HG02884 (cell line): ENCODE measurements around the gene MICALL2.

Source experiments
- ATAC-seq: cut with Tn5 transposase; IDR thresholded peaks from one replicate; pipeline ENCODE4 v1.9.1; 2021; ENCODE audit warnings: mild to moderate bottlenecking, moderate library complexity; ENCODE audit not compliant: unreplicated experiment

Gene MICALL2

DNA sequence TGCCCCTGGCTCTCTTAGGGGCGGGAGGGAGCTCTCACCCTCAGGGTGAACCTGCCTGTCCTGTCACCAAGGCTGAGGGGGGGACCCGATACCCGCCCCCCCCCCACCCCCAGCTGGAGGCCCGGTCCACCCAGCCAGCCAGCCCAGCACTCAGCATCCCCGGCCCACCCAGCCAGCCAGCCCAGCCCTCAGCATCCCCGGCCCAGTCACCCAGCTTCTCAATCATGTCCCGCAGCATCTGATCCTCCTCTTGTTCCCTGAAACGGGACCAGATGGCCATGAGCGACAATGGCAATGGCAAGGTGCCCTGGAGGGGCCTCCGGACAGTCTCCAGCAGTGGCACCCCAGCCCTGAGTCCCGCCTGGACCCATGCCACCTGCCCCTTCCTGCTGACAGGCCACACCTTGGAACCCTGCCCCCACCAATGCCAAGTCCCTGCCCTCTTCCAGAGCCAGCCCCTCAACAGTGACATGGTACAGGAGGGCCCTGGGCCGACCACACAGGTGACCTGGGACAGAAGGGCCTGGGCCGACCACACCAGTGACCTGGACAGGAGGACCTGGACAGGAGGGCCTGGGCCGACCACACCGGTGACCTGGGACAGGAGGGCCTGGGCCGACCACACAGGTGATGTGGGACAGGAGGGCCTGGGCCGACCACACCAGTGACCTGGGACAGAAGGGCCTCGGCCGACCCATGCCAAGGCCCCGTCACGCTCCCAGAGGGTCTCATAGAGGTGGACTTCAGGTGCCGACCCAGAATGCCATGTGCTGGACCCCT lies 24.2 kb downstream of the MICALL2 start:
- no peak for ATAC-seq

DNA sequence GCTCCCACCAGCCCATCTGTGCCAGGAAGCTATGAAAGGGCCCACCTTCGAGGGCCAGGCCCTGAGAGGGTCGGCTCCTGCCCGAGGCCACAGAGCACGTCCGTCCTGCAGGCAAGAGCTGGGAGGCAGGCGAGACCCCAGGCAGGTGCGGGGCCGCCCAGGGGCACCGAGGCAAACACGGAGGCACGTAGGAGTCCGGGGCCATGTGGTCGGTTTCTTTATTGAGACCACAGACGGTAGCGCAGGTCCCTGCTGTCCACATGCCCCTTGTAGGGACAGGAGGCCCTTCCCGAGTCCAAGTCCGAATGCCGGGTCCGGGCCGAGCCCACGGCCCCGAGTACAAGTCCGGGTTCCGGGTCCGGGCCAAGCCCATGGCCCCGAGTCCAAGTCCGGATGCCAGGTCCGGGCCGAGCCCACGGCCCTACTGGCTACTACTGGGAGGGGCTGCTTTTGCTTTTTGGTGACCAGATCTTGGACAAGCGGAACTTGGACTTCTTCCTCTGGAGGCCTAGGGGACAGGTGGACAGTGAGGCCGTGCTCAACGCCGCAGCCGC lies 25.0 kb downstream of the MICALL2 start:
- ATAC-seq: no peak

DNA sequence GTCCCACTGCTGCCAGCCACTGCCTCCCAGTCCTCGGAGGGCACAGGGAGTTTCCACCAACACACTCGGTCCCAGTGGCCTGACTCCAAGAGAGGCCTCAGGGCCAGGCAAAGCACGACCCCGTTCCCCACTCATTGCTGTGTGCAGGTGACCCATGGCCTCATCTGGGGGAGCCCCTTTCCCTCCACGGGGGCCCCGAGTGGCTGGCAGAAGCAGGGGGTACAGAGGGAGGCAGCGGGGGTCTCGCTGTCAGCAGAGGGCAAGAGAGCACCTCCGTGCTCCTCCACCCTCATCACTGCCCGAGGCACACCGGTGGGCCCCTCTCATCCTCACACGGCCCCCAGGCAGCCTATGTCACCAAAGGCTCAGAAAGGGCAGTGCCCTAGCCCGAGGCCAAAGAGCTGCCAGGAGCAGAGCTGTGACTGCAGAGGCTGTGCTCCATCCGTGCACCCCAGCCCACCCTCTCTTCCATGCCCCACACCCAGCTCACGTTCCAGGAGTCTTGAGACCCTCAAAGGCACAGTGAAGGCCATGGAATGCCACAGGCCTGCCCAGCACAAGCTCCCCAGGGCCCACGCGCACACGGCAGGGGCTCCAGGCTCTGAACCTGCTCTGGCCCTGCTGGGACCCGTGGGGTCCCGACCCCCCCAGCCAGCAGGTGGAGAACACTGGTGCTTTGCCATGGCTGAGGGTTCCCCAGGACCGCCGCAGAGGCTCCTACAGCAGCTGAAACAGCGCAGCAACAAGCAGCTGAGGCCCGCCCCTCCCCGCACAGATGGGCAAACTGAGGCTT lies 25.9 kb downstream of the MICALL2 start:
- ATAC-seq: no peak

DNA sequence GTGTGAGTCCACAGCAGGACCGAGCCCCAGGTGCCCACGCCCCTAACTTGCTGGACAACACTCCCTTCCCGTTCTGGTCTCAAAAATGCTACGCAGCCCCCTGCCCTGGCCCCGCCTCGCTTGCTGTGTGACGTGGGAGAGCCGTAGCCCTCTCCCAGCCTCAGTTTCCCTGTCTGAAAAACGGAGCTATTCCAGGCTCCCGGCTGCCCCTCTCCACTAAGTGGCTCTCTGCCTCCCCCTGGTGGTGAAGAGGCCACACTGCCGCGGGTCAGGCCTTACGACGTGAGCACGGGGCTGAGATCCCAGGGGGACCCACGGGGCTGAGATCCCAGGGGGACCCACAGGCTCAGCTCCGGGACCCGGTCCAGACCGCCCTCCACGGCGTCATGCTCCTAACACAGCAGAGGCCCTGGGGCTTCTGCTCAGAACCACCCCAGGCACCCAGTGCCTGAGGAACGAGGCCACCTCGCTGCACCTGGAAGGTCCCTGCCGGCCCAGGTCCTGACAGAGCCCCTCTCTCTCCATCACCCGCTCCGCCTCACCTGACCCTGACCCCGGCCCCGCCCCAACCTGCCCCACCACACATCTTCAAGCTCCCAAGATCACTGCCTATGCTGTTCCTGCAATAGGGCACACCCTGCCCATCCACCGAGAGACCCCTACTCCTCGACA lies 26.7 kb downstream of the MICALL2 start:
- ATAC-seq: no peak

DNA sequence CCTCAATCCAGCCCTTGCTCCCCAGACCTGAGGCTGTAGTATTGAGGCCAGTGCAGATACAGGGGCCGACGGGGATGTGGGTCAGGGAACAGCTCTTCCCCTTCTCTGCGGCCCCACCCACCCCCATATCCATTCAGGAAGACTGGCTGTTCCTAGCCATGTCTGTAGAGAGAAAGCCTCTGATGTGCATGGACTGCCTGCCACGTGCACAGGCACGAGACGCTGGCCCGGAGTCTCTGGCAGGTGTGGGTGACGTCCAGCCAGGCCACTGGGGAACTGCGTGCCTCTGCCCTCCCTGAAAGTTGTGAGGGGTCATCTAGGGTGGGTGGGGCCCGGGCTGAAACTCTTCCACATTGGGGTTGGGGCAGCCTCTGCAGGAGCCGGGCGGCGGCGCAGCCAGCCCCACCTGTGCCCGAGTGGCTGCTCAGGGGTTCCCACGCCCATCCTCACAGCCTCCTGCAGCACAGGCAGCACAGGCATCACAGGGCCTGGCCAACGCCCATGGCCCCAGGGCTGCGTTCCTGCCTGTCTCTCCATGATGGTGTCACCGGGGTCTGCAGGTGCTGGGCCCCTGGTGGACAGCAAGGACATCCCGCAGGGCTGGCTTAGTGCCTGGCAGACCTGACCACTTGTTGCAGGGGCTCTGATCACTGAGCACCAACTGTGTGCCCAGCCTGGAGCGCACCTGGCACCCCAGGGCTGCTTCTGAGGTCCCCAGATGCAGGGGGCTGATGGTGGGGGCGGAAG lies 27.5 kb downstream of the MICALL2 start:
- no peak for ATAC-seq

DNA sequence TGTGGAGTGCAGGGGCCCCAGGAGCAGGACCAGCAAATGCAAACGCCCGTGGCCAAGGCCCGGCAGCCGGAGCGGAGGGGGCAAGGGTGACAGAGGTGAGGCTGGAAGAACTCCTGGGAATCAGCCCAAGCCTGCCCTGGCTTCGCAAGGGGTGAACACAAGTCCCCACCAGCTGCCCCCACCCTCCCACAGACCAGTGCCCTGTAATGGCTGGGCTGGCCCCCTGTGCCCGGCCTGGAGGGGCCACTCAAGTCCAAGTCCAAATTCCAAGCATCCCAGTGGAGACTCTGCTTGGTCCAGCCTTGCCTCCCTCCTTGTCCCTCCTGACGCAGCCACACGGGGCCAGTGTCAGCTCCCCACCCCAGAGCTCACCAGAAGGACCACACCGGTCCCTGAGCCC lies 28.0 kb downstream of the MICALL2 start:
- no peak for ATAC-seq

DNA sequence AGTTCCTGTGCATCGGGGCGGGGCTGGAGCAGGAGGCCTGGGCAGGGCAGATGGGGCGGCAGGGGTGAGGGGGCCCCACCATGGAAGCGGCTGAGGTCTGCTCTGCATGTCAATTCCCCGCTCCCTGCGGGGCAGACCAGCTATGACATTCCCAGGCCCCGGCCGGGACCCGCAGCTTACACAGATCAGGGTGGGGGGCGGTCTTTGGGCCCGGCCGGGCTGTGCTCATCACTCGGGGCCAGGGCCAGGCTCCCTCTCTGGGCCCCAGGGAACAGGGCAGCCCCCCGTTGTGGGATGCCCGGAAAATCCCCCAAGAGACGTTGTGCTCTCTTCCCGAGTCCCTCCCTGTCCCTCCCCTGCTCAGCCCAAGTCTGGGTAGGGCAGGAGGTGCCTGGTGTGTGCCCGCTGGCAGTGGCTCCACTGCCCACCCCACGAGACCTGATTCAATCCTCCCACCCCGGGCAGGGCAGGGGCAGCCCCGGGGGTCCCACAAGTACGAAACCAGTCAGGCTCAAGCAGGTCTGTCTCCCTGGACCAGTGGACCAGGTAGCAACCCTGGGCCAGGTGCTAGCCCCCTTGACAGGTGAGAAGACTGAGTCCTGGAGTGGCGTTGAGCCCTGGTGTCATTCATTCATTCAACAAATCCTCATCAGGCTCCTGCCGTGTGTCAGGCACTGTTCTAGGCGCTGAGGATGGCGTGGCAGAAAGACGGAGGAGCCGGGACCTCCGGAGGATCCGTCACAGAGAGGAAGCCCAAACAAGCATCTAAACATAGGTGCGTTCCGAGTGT lies 29.0 kb downstream of the MICALL2 start:
- no peak for ATAC-seq

DNA sequence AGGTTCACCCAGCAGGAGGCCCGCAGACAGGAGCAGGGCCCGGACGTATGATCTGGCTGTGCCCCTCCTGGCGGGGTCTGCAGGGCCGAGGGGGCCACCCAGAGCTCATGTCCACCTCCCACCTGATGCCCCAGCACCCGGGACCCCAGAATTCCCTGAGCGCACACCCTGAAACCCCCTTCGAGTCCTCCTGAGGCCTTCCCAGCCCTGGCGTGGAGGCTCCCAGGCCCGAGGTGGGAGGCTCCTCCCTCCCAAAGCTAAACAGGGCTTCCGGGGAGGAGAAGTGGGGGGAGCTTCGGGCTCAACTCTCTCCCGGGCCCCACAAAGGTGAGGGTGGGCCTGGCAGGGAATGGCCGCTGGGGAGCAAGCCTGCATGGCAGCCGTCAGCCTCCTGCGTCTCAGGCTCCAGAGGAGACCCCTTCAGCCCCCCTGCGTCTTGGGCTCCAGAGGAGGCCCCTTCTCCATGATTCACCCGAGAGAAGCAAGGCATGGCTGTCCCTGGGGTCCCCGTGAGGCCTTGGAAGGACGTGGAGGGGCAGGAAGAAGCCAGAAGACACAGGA lies 30.2 kb downstream of the MICALL2 start:
- no peak for ATAC-seq

DNA sequence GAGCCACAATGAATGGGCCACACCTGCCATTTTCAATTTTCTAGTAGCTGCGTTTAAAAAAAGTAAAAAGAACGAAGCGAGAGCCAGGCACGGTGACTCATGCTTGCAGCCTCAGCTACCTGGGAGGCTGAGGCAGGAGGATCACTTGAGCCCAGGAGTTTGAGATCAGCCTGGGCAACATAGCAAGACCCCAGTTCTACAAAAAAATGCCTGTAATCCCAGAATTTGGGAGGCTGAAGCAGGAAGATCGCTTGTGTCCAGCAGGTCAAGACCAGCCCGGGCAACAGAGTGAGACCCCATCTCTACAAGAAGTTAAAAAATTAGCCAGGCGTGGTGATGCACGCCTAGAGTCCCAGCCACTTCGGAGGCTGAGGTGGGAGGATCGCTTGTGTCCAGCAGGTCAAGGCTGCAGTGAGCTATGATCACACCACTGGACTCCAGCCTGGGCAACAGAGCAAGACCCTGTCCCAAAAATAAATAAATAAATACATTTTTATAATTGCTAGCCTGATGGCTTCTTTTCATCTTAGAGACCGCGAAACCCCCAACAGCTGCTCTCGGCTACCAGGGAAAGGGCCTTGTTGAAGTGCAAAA lies 32.1 kb downstream of the MICALL2 start:
- ATAC-seq: no peak

DNA sequence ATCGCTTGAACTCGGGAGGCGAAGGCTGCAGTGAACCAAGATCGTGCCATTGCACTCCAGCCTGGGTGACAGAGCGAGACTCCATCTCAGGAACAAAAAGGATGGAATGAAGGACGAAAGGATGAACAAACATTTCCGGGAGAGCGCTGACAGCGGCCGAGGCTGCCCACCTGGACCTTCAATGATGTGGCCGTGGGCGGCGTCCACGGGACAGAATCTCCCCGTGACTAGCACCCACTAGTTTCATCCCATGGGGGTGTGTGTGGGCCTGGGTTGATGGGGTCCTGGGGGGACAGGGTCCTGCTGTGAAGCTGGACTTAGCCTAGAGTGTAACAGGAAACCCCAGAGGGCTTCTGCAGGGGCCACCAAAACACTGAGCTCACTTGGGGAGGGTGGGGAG lies 32.8 kb downstream of the MICALL2 start:
- ATAC-seq: no peak

DNA sequence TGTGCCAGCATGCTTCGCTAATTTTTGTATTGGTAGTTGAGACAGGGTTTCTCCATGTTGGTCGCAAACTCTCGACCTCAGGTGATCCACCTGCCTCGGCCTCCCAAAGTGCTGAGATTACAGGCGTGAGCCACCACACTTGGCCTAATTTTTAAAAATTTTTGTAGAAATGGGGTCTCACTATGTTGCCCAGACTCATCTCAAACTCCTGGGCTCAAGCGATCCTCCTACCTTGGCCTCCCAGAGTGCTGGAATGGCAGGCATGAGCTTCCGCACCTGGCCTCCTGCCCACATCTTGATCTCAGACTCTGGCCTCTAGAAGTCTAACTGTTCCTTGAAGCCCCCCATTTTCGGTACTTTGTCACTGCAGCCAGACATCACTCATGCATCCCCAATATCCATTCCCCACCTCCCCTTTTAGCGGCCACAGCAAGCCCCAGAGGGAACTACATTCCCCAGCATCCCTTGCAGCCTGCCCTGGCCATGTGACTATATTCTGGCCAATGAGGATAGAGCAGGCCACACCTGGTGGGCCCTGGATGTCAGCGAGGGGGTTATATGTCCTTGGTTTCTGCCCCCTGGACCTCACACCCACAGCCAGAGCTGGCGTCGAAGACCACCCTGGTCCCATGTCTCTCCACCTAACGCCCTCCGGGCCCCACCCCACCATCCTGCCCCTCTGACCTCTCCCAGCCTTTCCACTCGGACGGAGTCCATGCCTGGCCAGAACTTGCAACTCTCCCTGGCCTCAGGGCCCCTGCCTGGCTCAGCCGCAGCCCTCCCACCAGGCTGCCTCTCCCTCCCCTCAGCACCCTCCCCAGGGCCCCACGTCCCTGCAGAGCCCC lies 33.8 kb downstream of the MICALL2 start:
- no peak for ATAC-seq

DNA sequence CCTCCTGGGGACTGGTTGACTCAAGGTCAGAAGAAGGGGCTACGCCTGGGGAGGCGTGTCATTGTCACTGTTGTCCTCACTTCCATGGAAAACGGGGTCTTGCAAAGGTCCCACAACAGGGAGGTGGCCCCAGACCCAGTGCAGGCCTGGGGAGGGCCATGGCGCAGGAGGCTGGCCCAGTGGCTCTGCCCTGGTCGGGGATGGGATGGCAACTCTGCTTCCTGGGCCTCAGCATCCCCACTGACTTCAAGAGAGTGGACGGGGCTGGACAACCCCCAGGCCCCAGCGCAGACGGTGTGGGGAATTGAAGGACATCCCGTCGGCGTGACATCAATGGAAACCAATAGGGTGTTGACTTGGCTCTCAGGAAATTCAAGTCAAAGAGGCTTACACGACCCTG lies 35.2 kb downstream of the MICALL2 start:
- no peak for ATAC-seq

DNA sequence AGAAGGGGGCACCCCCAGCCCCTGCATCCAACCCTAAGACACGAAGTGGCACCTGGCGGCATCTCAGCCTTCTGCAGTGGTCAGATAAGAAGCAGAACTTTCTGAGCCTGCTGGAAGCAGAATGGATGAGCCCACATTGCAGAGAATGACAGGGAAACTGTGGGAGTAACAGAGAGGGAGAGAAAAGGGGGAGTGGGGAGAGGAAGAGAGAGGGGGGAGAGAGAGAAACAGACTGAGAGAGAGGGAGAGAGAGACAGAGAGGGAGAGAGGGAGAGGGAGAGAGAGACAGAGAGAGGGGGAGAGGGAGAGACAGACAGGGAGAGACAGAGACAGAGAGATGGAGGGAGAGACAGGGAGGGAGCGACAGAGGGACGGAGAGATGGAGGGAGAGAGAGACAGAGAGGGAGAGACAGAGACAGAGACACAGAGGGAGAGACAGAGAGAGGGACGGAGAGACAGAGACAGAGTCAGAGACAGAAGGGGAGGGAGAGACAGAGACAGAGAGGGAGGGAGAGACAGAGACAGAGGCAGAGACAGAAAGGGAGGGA lies 35.9 kb downstream of the MICALL2 start:
- ATAC-seq: no peak

DNA sequence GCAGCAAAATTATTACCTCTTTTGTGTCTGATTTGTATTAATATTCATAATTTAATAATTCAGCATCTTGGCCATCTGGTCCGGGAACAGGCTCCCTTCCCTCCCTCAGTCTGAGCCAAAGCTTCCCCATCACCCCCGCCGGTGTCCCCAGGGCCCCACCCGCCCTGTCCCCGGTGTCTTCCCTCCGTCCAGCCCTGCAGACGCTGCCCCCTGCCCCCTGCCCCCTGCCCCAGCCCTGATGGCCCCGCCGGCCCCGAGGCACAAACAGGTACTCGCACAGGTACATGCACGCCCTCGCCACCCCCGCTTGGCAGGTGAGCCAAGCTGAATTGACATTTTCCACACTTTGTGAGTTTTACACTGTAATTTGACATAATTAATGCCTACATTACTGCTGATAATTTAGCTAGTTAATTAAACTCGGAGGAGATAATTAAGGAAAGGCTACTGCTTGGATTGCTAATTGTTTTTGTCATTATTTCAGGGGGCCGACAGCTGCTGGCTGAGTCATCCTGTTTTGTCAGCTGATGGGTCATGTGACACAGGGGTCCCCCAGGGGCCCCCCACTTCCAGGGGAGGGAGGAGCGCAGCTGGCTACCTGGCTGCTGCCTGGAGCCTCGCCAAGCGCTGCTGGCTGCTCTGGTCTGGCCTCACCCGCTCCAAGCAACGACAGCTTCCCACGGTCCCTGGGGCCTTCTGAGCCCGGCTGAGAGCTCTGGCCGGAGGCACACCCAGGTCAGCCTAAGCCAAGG lies 36.6 kb downstream of the MICALL2 start:
- ATAC-seq: no peak

DNA sequence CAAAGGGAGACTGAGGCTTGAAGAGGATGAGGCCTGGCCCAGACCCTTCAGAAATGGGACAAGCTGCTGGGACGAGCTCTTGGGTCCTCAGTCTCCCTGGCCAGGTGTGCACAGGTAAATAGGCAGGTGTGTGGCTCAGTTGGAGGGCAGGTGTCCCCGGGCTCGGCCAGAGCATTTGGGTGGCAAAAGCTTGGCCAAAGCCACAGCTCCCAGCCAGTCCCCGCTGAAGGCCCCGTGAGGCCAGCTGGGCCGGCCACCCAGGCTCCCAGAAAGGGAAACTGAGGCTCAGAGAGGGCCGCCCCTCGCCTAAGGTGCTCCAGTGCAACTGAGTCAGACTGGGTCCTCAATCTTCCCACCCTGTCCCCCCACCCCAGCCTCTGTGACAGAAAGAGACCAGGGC lies 37.3 kb downstream of the MICALL2 start:
- no peak for ATAC-seq

DNA sequence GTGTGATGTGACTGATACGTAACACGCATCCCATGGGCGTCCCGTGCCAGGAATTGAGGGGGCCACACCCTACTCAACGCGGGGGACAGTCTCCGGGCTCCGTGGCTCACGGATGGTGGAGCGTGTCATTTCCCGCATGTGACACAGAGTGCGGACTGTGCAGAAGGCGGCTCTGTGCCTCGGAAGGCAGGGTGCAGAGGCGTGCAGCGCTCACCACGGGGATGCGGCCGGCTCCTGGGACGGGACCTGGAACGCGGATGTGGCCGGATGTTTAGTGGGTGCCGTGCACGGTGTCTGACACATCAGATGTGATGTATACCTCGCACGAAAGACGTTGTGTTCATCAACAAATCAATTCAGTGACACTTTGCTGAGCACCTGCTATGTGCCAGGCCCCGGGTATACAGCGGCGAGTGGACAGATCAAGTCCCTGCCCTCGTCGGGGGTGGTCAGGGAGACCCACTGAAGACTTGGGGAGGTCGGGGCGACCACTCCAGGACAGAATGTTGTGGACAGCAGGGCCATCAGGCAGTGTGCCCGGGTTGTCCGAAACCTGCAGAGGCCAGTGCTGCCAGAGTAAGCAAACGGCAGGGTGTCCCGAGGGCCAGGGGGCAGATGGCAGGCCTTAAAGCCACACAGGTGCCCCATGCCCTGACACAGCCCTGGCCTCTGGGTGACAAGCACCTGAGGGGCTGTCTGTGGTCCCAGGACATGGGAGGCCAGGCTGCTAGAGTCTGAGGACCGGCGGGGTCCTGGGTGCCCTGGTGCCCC lies 38.1 kb downstream of the MICALL2 start:
- no peak for ATAC-seq

DNA sequence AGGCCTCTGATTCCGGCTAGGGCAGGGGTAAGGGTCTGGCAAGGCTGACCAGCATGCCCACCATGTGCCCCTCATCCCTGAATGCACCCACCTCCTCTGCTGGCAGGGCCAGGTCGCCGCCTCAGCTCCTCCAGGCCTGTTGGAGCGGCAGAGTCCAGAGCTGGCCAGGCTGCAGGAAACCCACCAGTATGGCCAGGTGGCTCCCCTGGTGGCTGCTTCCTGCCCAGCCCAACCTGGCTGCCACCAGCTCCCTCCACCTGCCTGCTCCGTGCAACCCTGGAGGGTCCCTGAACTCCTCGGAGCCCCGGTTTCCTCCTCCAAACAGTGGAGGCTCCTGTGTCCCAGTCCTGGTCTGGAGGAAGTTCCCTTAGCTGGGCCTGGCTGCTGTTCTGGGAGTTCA lies 39.6 kb downstream of the MICALL2 start:
- no peak for ATAC-seq
